B cell (primary cell): ENCODE results near the gene ELAVL3. TPM values are rescaled to one million over a fixed set of nuclear protein-coding genes. Genes with fewer than 3 reads are reported as not detected.

ENCODE experiments used
- ATAC-seq: fragments of 200-7000 bp; cut with Tn5 transposase; one replicate; pipeline ENCODE4 v1.10.0; 2021; ENCODE audit warnings: low read depth, mild to moderate bottlenecking, moderate number of reproducible peaks, moderate library complexity
- CTCF ChIA-PET: fragments of 350-600 bp; sonication (Branson Sonifier 250); formaldehyde crosslinking; loops from one replicate; lab custom pipeline; 2021; ENCODE audit warnings: antibody characterized with exemption, inconsistent platforms; lab: Charles Lee
- POLR2A ChIA-PET: fragments of 350-600 bp; sonication (Branson Sonifier 250); formaldehyde crosslinking; loops from one replicate; lab custom pipeline; 2021; ENCODE audit warnings: antibody characterized with exemption; lab: Charles Lee
- DNase-seq: peaks from one replicate; pipeline ENCODE4 v3.0.0; 2013
- H2AFZ ChIP-seq: 2 replicates; pipeline ENCODE4 v1.6.1; 2012; ENCODE audit warnings: mild to moderate bottlenecking, low read depth, low read length; ENCODE audit not compliant: insufficient read depth, poor library complexity, severe bottlenecking
- H3K27ac ChIP-seq, 2 donors: 1 replicate in 1 of 2; 2 replicates in 1 of 2; pipeline ENCODE4 v1.5.1; 2012 to 2013; ENCODE audit warnings: low read length in 2 of 2, mild to moderate bottlenecking in 2 of 2, moderate library complexity in 1 of 2
- H3K27me3 ChIP-seq, 4 experiments: fragments of 200-600 bp in 1 of 4; sonication (generic) in 1 of 4; replicated peaks in 1 of 4; 1 replicate in 2 of 4; 2 replicates in 2 of 4; pipeline versions ENCODE4 v1.6.1 to v1.7.0; 2013 to 2016; ENCODE audit warnings: low read length in 3 of 4, mild to moderate bottlenecking in 2 of 4, mixed read lengths in 1 of 4, moderate library complexity in 1 of 4; ENCODE audit not compliant: insufficient read depth in 4 of 4, control insufficient read depth in 3 of 4; ENCODE audit errors: control extremely low read depth in 1 of 4
- H3K36me3 ChIP-seq, 2 experiments: replicated peaks in 1 of 2; 1 replicate in 1 of 2; 2 replicates in 1 of 2; pipeline versions ENCODE4 v1.6.1 to v1.7.1; 2013; ENCODE audit warnings: low read length in 1 of 2; ENCODE audit not compliant: insufficient read depth in 2 of 2, control insufficient read depth in 1 of 2; ENCODE audit errors: control extremely low read depth in 1 of 2, extremely low read depth in 1 of 2
- H3K4me1 ChIP-seq, 2 donors: fragments of 200-600 bp in 1 of 2; sonication (generic) in 1 of 2; 1 replicate in 1 of 2; 2 replicates in 1 of 2; pipeline versions ENCODE4 v1.5.1 to v1.6.1; 2013 to 2017; ENCODE audit warnings: low read length in 2 of 2; ENCODE audit not compliant: control insufficient read depth in 2 of 2, insufficient read depth in 2 of 2
- H3K4me2 ChIP-seq: replicated peaks from 2 replicates; pipeline ENCODE3; 2012; ENCODE audit warnings: mild to moderate bottlenecking, low read depth, low read length; ENCODE audit not compliant: poor library complexity, severe bottlenecking
- H3K4me3 ChIP-seq, 5 experiments: fragments of 200-600 bp in 1 of 5; sonication (generic) in 1 of 5; 1 replicate in 3 of 5; 2 replicates in 2 of 5; pipeline versions ENCODE4 v1.5.1 to v1.7.0; 2011 to 2016; ENCODE audit warnings: low read length in 4 of 5, mild to moderate bottlenecking in 4 of 5, low read depth in 2 of 5, control low read depth in 1 of 5, moderate library complexity in 1 of 5; ENCODE audit not compliant: insufficient read depth in 1 of 5; ENCODE audit errors: control extremely low read depth in 1 of 5, extremely low read depth in 1 of 5
- H3K79me2 ChIP-seq: fragments of 200-600 bp; sonication (generic); one replicate; pipeline ENCODE4 v1.6.0; 2016; ENCODE audit warnings: low read length; ENCODE audit not compliant: control insufficient read depth, insufficient read depth
- H3K9ac ChIP-seq: fragments of 200-600 bp; sonication (generic); 2 replicates; pipeline ENCODE4 v1.6.1; 2017; ENCODE audit warnings: mild to moderate bottlenecking, low read length, moderate library complexity
- H3K9me3 ChIP-seq, 3 donors: one replicate each; pipeline versions ENCODE4 v1.6.1 to v1.7.1; 2013; ENCODE audit warnings: low read length in 2 of 3; ENCODE audit not compliant: control insufficient read depth in 2 of 3, insufficient read depth in 1 of 3; ENCODE audit errors: control extremely low read depth in 1 of 3
- H4K20me1 ChIP-seq: 2 replicates; pipeline ENCODE4 v1.6.0; 2012; ENCODE audit warnings: mild to moderate bottlenecking, low read length; ENCODE audit not compliant: insufficient read depth, control insufficient read depth, poor library complexity, severe bottlenecking
- H3K27ac Mint-ChIP-seq: one replicate; pipeline ENCODE4 v1.8.0; 2021; ENCODE audit warnings: mixed read lengths
- H3K27me3 Mint-ChIP-seq: one replicate; pipeline ENCODE4 v1.8.0; 2021; ENCODE audit warnings: mixed read lengths
- H3K4me1 Mint-ChIP-seq: one replicate; pipeline ENCODE4 v1.8.0; 2021; ENCODE audit warnings: mixed read lengths
- H3K4me3 Mint-ChIP-seq: one replicate; pipeline ENCODE4 v1.8.0; 2021; ENCODE audit warnings: mixed read lengths
- H3K9me3 Mint-ChIP-seq: one replicate; pipeline ENCODE4 v1.8.0; 2022; ENCODE audit warnings: mixed read lengths; ENCODE audit not compliant: insufficient read depth
- EZH2 ChIP-seq: IDR thresholded peaks from 2 replicates; pipeline ENCODE4 v1.6.1; 2012; ENCODE audit warnings: borderline replicate concordance, low read depth, mild to moderate bottlenecking, moderate library complexity, low read length; ENCODE audit not compliant: insufficient read depth, poor library complexity, severe bottlenecking
- WGBS: methylation state at CpG from one replicate; pipeline ENCODE4 v1.1.5; 2013; ENCODE audit warnings: missing lambda C conversion rate; ENCODE audit not compliant: insufficient coverage; 5-methylcytosine and 5-hydroxymethylcytosine counted together
- intact Hi-C: fragments of 100-400 bp; cut with micrococcal nuclease; formaldehyde crosslinking; loops from one replicate; pipeline ENCODE4 v1.10.0; 2022
- polyA plus RNA-seq: library from polyadenylated mRNA; depleted of rRNA; stranded (reverse); fragments of >200 nt; gene quantifications from 2 replicates; pipeline ENCODE4 v1.2.3, GENCODE V29; 2012
- total RNA-seq, 2 donors: library from RNA; stranded (reverse); fragments of 120-200 nt in 1 of 2; gene quantifications; 1 replicate in 1 of 2; 2 replicates in 1 of 2; pipeline versions ENCODE4 v1.2.3 to v1.2.4, GENCODE V29; 2013 to 2022
- TF ChIP-seq, protein P1 (sequence below): fragments of 200-600 bp; IDR thresholded peaks from one replicate; pipeline ENCODE4 v1.8.0; 2022; ENCODE audit warnings: antibody characterized with exemption, mild to moderate bottlenecking

The ELAVL3 gene
- total and polyA plus RNA-seq, 2 donors (not counting 1 experiment from before 2014, with no cell fraction given), result 0.01 TPM; not detected in 1

DNA sequence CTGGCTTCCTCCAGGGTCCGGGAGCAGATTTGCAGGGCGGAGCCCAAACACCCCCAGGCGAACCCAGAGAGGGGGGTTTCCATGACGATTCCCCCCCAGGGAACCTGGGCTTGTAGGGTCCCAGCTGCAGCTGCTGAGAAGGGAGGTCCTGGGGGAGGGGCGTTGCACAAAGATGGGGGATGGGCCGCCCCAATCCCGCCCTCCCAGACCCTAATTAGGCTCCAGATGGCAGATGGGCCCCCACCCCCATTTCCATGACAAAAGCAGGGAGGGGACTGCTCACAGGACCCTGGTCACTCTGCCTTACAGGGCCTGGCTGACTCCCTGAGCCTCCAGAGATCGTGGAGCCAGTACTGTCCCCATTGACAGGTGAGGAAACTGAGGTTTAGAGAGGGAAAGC, 15.2 kb downstream of the ELAVL3 start:
- no peak for TF ChIP-seq EZH2
- TF ChIP-seq, protein P1, sequence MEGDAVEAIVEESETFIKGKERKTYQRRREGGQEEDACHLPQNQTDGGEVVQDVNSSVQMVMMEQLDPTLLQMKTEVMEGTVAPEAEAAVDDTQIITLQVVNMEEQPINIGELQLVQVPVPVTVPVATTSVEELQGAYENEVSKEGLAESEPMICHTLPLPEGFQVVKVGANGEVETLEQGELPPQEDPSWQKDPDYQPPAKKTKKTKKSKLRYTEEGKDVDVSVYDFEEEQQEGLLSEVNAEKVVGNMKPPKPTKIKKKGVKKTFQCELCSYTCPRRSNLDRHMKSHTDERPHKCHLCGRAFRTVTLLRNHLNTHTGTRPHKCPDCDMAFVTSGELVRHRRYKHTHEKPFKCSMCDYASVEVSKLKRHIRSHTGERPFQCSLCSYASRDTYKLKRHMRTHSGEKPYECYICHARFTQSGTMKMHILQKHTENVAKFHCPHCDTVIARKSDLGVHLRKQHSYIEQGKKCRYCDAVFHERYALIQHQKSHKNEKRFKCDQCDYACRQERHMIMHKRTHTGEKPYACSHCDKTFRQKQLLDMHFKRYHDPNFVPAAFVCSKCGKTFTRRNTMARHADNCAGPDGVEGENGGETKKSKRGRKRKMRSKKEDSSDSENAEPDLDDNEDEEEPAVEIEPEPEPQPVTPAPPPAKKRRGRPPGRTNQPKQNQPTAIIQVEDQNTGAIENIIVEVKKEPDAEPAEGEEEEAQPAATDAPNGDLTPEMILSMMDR, result no peak
- no peak for DNase-seq
- Histone ChIP-seq H3K4me3 (no peak overlapping the region), H2AFZ (no peak overlapping the region), H3K4me1 (no peaks in the 10 kb centered on the region), H3K9me3 (no peaks in the 10 kb centered on the region), H3K4me2 (no peak overlapping the region), H3K36me3 (no peaks in the 10 kb centered on the region), H3K27ac (no peak overlapping the region), H4K20me1 (no peaks in the 10 kb centered on the region), H3K9ac (no peak overlapping the region), H3K79me2 (no peaks in the 10 kb centered on the region), H3K27me3 (peaks cover 0 to 1% (median 0%) of the 10 kb centered on the region in 4 experiments)
- H3K4me1 Mint-ChIP-seq, result no peaks in the 10 kb centered on the region
- ATAC-seq, result no peak
- H3K4me3 Mint-ChIP-seq, result no peak overlapping the region
- intact Hi-C loops, result no loop called here
- H3K9me3 Mint-ChIP-seq, result no peaks in the 10 kb centered on the region
- POLR2A ChIA-PET, result no interaction called here
- no peaks in the 10 kb centered on the region for H3K27me3 Mint-ChIP-seq
- 34% methylated on average over 4 of the region's 8 CpGs for WGBS
- no peak overlapping the region for H3K27ac Mint-ChIP-seq
- CTCF ChIA-PET, result no interaction called here

DNA sequence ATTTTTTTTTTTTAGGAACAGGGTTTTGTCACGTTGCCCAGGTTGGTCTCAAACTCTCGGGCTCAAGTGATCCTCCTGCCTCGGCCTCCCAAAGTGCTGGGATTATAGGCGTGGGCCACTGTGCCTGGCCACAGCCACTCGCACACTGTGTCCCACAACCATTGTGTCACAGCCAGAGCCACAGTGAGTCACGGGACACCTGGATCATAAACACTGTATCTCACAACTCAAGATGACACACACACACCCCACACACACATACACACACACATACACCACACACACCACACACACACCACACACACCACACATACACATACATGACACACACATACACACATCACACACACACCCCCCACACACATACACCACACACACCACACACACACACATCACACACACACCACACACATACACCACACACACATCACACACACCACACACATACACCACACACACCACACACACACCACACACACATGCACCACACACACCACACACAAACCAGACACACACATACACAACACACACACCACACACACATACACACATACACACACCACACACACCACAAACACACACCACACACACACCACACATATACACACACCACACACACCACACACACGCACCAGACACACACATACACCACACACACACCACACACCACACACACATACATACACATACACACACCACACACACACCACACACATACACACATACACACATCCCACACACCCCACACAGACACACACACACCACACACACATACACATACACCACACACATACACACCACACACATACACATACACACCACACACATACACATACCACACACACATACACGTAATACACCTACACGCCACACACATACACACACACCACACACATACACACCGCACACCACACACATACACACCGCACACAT, 16.2 kb downstream of the ELAVL3 start:
- Histone ChIP-seq H3K4me1 (no peaks in the 10 kb centered on the region), H3K79me2 (no peaks in the 10 kb centered on the region), H3K36me3 (no peaks in the 10 kb centered on the region), H3K27me3 (peaks cover 0 to 8% (median 0%) of the 10 kb centered on the region in 4 experiments), H2AFZ (no peak overlapping the region), H3K9ac (no peak overlapping the region), H3K27ac (no peak overlapping the region), H3K4me2 (no peak overlapping the region), H3K4me3 (no peak overlapping the region), H3K9me3 (peaks cover 0 to 4% (median 0%) of the 10 kb centered on the region in 3 donors), H4K20me1 (no peaks in the 10 kb centered on the region)
- intact Hi-C loops, result no loop called here
- POLR2A ChIA-PET, result no interaction called here
- no peak for DNase-seq
- Mint-ChIP-seq H3K4me3 (no peak overlapping the region), H3K27me3 (no peaks in the 10 kb centered on the region), H3K9me3 (no peaks in the 10 kb centered on the region), H3K27ac (no peak overlapping the region), H3K4me1 (no peaks in the 10 kb centered on the region)
- CTCF ChIA-PET, result no interaction called here
- 84% methylated on average over 11 of the region's 11 CpGs for WGBS
- TF ChIP-seq EZH2, result no peak
- TF ChIP-seq, protein P1, result no peak
- ATAC-seq, result no peak
